HepG2 (cell line): ENCODE measurements around the gene SCAMP3. TPM values are rescaled to one million over a fixed set of nuclear protein-coding genes. Genes with fewer than 3 reads are reported as not detected.
A peak's percentile ranks its signal among the peaks of the same experiment; 100 is the strongest.

Experiments
- AGO2 ChIP-seq: fragments of 200-400 bp; formaldehyde crosslinking; optimal IDR thresholded peaks from 2 replicates; pipeline ENCODE3; 2017; ENCODE audit warnings: mild to moderate bottlenecking, low read depth, low read length, moderate library complexity
- FIP1L1 ChIP-seq: fragments of 200-400 bp; formaldehyde crosslinking; IDR thresholded peaks from 2 replicates; pipeline ENCODE4 v1.6.1; 2018; ENCODE audit warnings: low read depth, mild to moderate bottlenecking, low read length, moderate library complexity, borderline replicate concordance; ENCODE audit not compliant: insufficient read depth
- GZF1 ChIP-seq: sonication (generic); formaldehyde crosslinking; IDR thresholded peaks from 2 replicates; pipeline ENCODE4 v1.5.1; 2020; ENCODE audit warnings: mild to moderate bottlenecking, missing genetic modification reagents
- IKZF1 ChIP-seq: fragments of 450-650 bp; IDR thresholded peaks from 2 replicates; pipeline ENCODE4 v1.7.1; 2016
- KIAA2018 ChIP-seq: sonication (generic); formaldehyde crosslinking; IDR thresholded peaks from 2 replicates; pipeline ENCODE4 v1.5.0; 2020; ENCODE audit warnings: mild to moderate bottlenecking, missing genetic modification reagents, borderline replicate concordance
- MLX ChIP-seq: IDR thresholded peaks from 2 replicates; pipeline ENCODE4 v1.6.1; 2016
- MXI1 ChIP-seq: IDR thresholded peaks from 3 replicates; pipeline ENCODE4 v1.6.1; 2012; ENCODE audit warnings: low read depth, low read length, inconsistent platforms, borderline replicate concordance
- NR2F1 ChIP-seq, 2 experiments: fragments of 450-650 bp in 1 of 2; formaldehyde crosslinking in 1 of 2; IDR thresholded peaks; 2 replicates each; pipeline versions ENCODE4 v1.5.0 to v1.6.1; 2016 to 2020; ENCODE audit warnings: mild to moderate bottlenecking in 1 of 2, missing compliant biosample characterization in 1 of 2, missing genetic modification reagents in 1 of 2, moderate library complexity in 1 of 2
- RFXAP ChIP-seq: sonication (generic); formaldehyde crosslinking; IDR thresholded peaks from 2 replicates; pipeline ENCODE4 v1.4.0; 2020; ENCODE audit warnings: missing genetic modification reagents, borderline replicate concordance
- RXRB ChIP-seq: IDR thresholded peaks from 2 replicates; pipeline ENCODE4 v1.6.1; 2016; ENCODE audit warnings: borderline replicate concordance, missing genetic modification reagents, missing compliant biosample characterization
- SOX13 ChIP-seq, 3 experiments: fragments of 450-650 bp in 1 of 3; sonication (generic) in 1 of 3; formaldehyde crosslinking in 1 of 3; IDR thresholded peaks in 2 of 3; conservative IDR thresholded peaks in 1 of 3; 2 replicates each; pipeline versions ENCODE4 v1.5.0 to v1.6.1; 2016 to 2020; ENCODE audit warnings: antibody characterized with exemption in 1 of 3, mild to moderate bottlenecking in 1 of 3, missing compliant biosample characterization in 1 of 3, missing genetic modification reagents in 1 of 3, moderate library complexity in 1 of 3
- ZFP37 ChIP-seq: sonication (generic); formaldehyde crosslinking; IDR thresholded peaks from 2 replicates; pipeline ENCODE4 v1.4.0; 2020; ENCODE audit warnings: missing genetic modification reagents, borderline replicate concordance
- ZKSCAN8 ChIP-seq: IDR thresholded peaks from 2 replicates; pipeline ENCODE4 v1.6.1; 2016; ENCODE audit warnings: borderline replicate concordance, missing genetic modification reagents, missing compliant biosample characterization
- ZNF557 ChIP-seq: sonication (generic); formaldehyde crosslinking; IDR thresholded peaks from 2 replicates; pipeline ENCODE4 v1.4.0; 2020; ENCODE audit warnings: missing genetic modification reagents
- ZSCAN9 ChIP-seq: IDR thresholded peaks from 2 replicates; pipeline ENCODE4 v1.6.1; 2016; ENCODE audit warnings: borderline replicate concordance
- polyA plus RNA-seq, 8 experiments: library from polyadenylated mRNA; depleted of rRNA in 3 of 8; stranded (reverse) in 7 of 8; unstranded in 1 of 8; fragments of >200 nt; fragmentation: Illumina TruSeq in 4 of 8; extraction: Trizol in 4 of 8; gene quantifications; 2 replicates each; pipeline versions ENCODE4 v1.2.1 to v1.2.3, GENCODE V29; 2011 to 2016; ENCODE audit warnings: low read depth in 4 of 8, missing spikeins in 1 of 8, mixed read lengths in 1 of 8; ENCODE audit not compliant: insufficient read depth in 1 of 8
- total RNA-seq, 5 experiments: library from RNA; depleted of rRNA; stranded (reverse); fragments of >200 nt; fragmentation: Illumina TruSeq; extraction: Trizol; gene quantifications; 2 replicates each; pipeline ENCODE4 v1.2.3, GENCODE V29; 2016; ENCODE audit warnings: low read depth in 1 of 5
- TF ChIP-seq, protein P1 (sequence below): sonication (generic); formaldehyde crosslinking; IDR thresholded peaks from 2 replicates; pipeline ENCODE4 v1.4.0; 2020; ENCODE audit warnings: missing genetic modification reagents, mild to moderate bottlenecking, borderline replicate concordance

Gene SCAMP3
- total and polyA plus RNA-seq, 2 of the 13 experiments (the other 11 are each of a cell fraction or from before 2014, with no cell fraction given): 46.8 to 83.3 TPM

GRCh38 chr1:155250633-155251449 lies 11.3 kb downstream of the SCAMP3 start (continued):
- TF ChIP-seq RXRB (CRISPR knock-in tag) (peak; percentile 46; the same call in 1 of the 2 replicates), ZFP37 (CRISPR knock-in tag) (no peak), GZF1 (CRISPR knock-in tag) (no peak), ZSCAN9 (CRISPR knock-in tag) (0 out of 2 replicates have a peak, but pooled peaks have one; percentile 25), MLX (0 out of 2 replicates have a peak, but pooled peaks have one; percentile 5), AGO2 (no peak), KIAA2018 (no peak), IKZF1 (no peak), SOX13 (IDR thresholded peaks at IDR 0.05) (no peak), SOX13 (CRISPR knock-in tag; conservative IDR thresholded peaks at IDR 0.05 in 1 of 2, IDR thresholded peaks at IDR 0.05 in 1 of 2) (peak in 1 of 2 experiments; percentile 28; a peak in 1 of 4 replicates), NR2F1 (CRISPR knock-in tag; IDR thresholded peaks at IDR 0.05) (peak; percentile 31 to 56; a peak in 1 of 4 replicates), FIP1L1 (no peak), RFXAP (CRISPR knock-in tag) (peak; percentile 54; the same call in 1 of the 2 replicates), ZNF557 (CRISPR knock-in tag) (0 out of 2 replicates have a peak, but pooled peaks have one; percentile 28), ZKSCAN8 (CRISPR knock-in tag) (no peak), MXI1 (peak; percentile 62; the same call in 1 of the 3 replicates)
- TF ChIP-seq, protein P1, sequence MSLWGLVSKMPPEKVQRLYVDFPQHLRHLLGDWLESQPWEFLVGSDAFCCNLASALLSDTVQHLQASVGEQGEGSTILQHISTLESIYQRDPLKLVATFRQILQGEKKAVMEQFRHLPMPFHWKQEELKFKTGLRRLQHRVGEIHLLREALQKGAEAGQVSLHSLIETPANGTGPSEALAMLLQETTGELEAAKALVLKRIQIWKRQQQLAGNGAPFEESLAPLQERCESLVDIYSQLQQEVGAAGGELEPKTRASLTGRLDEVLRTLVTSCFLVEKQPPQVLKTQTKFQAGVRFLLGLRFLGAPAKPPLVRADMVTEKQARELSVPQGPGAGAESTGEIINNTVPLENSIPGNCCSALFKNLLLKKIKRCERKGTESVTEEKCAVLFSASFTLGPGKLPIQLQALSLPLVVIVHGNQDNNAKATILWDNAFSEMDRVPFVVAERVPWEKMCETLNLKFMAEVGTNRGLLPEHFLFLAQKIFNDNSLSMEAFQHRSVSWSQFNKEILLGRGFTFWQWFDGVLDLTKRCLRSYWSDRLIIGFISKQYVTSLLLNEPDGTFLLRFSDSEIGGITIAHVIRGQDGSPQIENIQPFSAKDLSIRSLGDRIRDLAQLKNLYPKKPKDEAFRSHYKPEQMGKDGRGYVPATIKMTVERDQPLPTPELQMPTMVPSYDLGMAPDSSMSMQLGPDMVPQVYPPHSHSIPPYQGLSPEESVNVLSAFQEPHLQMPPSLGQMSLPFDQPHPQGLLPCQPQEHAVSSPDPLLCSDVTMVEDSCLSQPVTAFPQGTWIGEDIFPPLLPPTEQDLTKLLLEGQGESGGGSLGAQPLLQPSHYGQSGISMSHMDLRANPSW: no peak
